Smooth muscle cell (in vitro differentiated cells): ENCODE measurements around the gene RALGAPA1. TPM values are rescaled to one million over a fixed set of nuclear protein-coding genes. Genes with fewer than 3 reads are reported as not detected.

ENCODE experiments used
- DNase-seq: peaks from one replicate; lab custom pipeline; 2025; ENCODE audit not compliant: unreplicated experiment; lab: John Stamatoyannopoulos, UW
- H2AFZ ChIP-seq: fragments of 200-600 bp; sonication (generic); 2 replicates; pipeline ENCODE4 v1.6.0; 2016; ENCODE audit warnings: antibody characterized with exemption, low read depth, mild to moderate bottlenecking
- H3F3A ChIP-seq: fragments of 200-600 bp; sonication (generic); 2 replicates; pipeline ENCODE4 v1.6.0; 2017; ENCODE audit warnings: antibody characterized with exemption, low read depth
- H3K27ac ChIP-seq: fragments of 200-600 bp; sonication (generic); 2 replicates; pipeline ENCODE4 v1.5.1; 2016; ENCODE audit warnings: low read depth, mild to moderate bottlenecking
- H3K27me3 ChIP-seq: fragments of 200-600 bp; sonication (generic); 2 replicates; pipeline ENCODE4 v1.6.1; 2016; ENCODE audit warnings: low read depth, mild to moderate bottlenecking
- H3K36me3 ChIP-seq: fragments of 200-600 bp; sonication (generic); 2 replicates; pipeline ENCODE4 v1.5.1; 2016; ENCODE audit warnings: low read depth
- H3K4me1 ChIP-seq: fragments of 200-600 bp; sonication (generic); 2 replicates; pipeline ENCODE4 v1.5.1; 2016; ENCODE audit warnings: low read depth
- H3K4me2 ChIP-seq: fragments of 200-600 bp; sonication (generic); 2 replicates; pipeline ENCODE4 v1.6.0; 2016; ENCODE audit warnings: mild to moderate bottlenecking
- H3K4me3 ChIP-seq: fragments of 200-600 bp; sonication (generic); 2 replicates; pipeline ENCODE4 v1.5.1; 2016; ENCODE audit warnings: mild to moderate bottlenecking
- H3K79me2 ChIP-seq: fragments of 200-600 bp; sonication (generic); 2 replicates; pipeline ENCODE4 v1.6.0; 2016; ENCODE audit warnings: low read depth, mild to moderate bottlenecking
- H3K9ac ChIP-seq: fragments of 200-600 bp; sonication (generic); 2 replicates; pipeline ENCODE4 v1.6.0; 2016; ENCODE audit warnings: low read depth
- H3K9me3 ChIP-seq: fragments of 200-600 bp; sonication (generic); replicated peaks from 2 replicates; pipeline ENCODE4 v1.5.1; 2016; ENCODE audit warnings: low read depth
- H4K20me1 ChIP-seq: fragments of 200-600 bp; sonication (generic); 2 replicates; pipeline ENCODE4 v1.6.0; 2016; ENCODE audit warnings: low read depth
- CTCF ChIP-seq: fragments of 200-600 bp; sonication (generic); IDR thresholded peaks from 2 replicates; pipeline ENCODE4 v1.5.1; 2017; ENCODE audit warnings: borderline replicate concordance, mild to moderate bottlenecking, antibody characterized with exemption; ENCODE audit not compliant: insufficient read depth, poor library complexity, severe bottlenecking
- WGBS: methylation state at CpG from one replicate; pipeline ENCODE4 v1.1.7; 2016; ENCODE audit warnings: low lambda C conversion rate; 5-methylcytosine and 5-hydroxymethylcytosine counted together
- polyA plus RNA-seq: library from polyadenylated mRNA; unstranded; fragments of >200 nt; fragmentation: Nextera tagmentation; extraction: Ambion mirVana; gene quantifications from 2 replicates; pipeline ENCODE4 v1.2.1, GENCODE V29; 2016
- total RNA-seq: library from RNA; depleted of rRNA; stranded (reverse); fragments of >200 nt; gene quantifications from 2 replicates; pipeline ENCODE4 v1.2.3, GENCODE V29; 2014

The RALGAPA1 gene
- total and polyA plus RNA-seq, 2 experiments from 2014 or later: 5.4 to 25.4 TPM

GRCh38 chr14:35854696-35855270 lies 45.7 kb upstream of the RALGAPA1 start:
- Histone ChIP-seq H2AFZ (no peak overlapping the region), H3K4me2 (no peak overlapping the region), H3K27me3 (no peaks in the 10 kb centered on the region), H3K79me2 (no peaks in the 10 kb centered on the region), H4K20me1 (no peaks in the 10 kb centered on the region), H3K9ac (no peak overlapping the region), H3K36me3 (peaks cover 5% of the 10 kb centered on the region), H3K9me3 (peaks cover 5% of the 10 kb centered on the region), H3F3A (no peaks in the 10 kb centered on the region), H3K4me1 (no peaks in the 10 kb centered on the region), H3K27ac (no peak overlapping the region), H3K4me3 (no peak overlapping the region)
- no peak for TF ChIP-seq CTCF
- WGBS: 88% methylated on average over 1 of the region's 1 CpG
- DNase-seq: no peak

- Histone ChIP-seq H3K79me2 (no peaks in the 10 kb centered on the region), H3K9ac (no peak overlapping the region), H4K20me1 (no peaks in the 10 kb centered on the region), H3K4me2 (no peak overlapping the region), H3K27ac (no peak overlapping the region), H3K36me3 (peaks cover 5% of the 10 kb centered on the region), H3K4me3 (no peak overlapping the region), H3K9me3 (peaks cover 5% of the 10 kb centered on the region), H3K4me1 (no peaks in the 10 kb centered on the region), H3K27me3 (no peaks in the 10 kb centered on the region), H3F3A (no peaks in the 10 kb centered on the region), H2AFZ (no peak overlapping the region)
- TF ChIP-seq CTCF: no peak
- 98% methylated on average over 2 of the region's 2 CpGs for WGBS
- no peak for DNase-seq
Measured at GRCh38 chr14:35853225-35853624, 44.1 kb upstream of the RALGAPA1 start.

GRCh38 chr14:35851823-35852222 lies 42.7 kb upstream of the RALGAPA1 start:
- no peak overlapping the region for H3K9ac ChIP-seq
- H3K27me3 ChIP-seq: no peaks in the 10 kb centered on the region
- no peak overlapping the region for H3K4me3 ChIP-seq
- no peaks in the 10 kb centered on the region for H3K79me2 ChIP-seq
- DNase-seq: no peak
- WGBS: 99% methylated on average over 3 of the region's 3 CpGs
- H3F3A ChIP-seq: no peaks in the 10 kb centered on the region
- H3K4me2 ChIP-seq: no peak overlapping the region
- peaks cover 5% of the 10 kb centered on the region for H3K36me3 ChIP-seq
- no peak for TF ChIP-seq CTCF
- no peak overlapping the region for H3K27ac ChIP-seq
- H4K20me1 ChIP-seq: no peaks in the 10 kb centered on the region
- no peak overlapping the region for H2AFZ ChIP-seq
- no peaks in the 10 kb centered on the region for H3K4me1 ChIP-seq
- H3K9me3 ChIP-seq: peaks cover 5% of the 10 kb centered on the region

- Histone ChIP-seq H3K9ac (no peak overlapping the region), H3K36me3 (peaks cover 5% of the 10 kb centered on the region), H3K27me3 (no peaks in the 10 kb centered on the region), H3F3A (no peaks in the 10 kb centered on the region), H3K79me2 (no peaks in the 10 kb centered on the region), H3K4me1 (no peaks in the 10 kb centered on the region), H3K9me3 (peaks cover 5% of the 10 kb centered on the region), H4K20me1 (no peaks in the 10 kb centered on the region), H2AFZ (no peak overlapping the region), H3K4me2 (no peak overlapping the region), H3K27ac (no peak overlapping the region), H3K4me3 (no peak overlapping the region)
- no peak for DNase-seq
- WGBS: 85% methylated on average over 1 of the region's 1 CpG
- TF ChIP-seq CTCF: no peak
Measured at GRCh38 chr14:35849122-35849521, 40.0 kb upstream of the RALGAPA1 start.
